ENCODE data around the gene ZC3H6.

The ZC3H6 gene

DNA sequence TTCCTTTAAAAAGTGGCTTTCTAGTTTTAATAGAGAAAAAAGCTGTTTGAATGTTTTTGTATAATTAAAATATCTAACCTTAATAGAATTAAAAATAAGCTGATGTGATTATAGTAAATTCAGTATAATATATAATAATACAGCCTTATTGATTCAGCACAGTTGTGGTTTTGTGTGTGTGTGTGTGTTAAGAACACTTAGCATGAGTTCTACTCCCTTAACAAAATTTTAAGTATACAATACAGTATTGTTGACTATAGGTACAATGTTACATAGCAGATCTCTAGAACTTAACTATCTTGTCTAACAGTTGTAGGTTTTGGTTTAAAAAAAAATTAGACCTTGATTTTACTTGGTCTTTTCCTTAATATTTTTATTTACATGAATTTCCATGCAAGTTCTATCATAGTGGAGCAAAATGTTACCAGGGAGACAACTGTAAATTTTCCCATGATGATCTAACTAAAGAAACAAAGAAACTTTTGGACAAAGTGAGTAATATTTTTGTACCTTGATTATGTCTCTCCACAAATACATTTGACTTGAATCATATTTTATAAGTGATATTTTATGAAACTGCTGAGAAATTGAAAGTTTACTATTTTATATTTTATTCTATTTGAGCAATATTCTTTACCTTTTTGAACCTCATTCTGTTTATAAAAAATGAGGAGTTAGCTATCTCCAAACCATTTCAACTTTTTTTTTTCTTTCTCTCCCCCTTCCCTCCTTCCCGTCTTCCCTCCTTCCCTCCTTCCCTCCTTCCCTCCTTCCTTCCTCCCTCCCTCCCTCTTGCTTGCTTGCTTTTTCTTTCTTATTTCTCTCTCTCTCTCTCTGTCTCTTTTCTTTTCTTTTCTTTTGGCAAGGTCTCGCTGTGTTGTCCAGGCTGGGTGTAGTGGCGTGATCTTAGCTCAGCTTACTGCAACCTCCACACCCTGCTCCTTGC is 46.3 kb downstream of the ZC3H6 start:
- TF ChIP-seq SIN3A (IDR thresholded peaks at IDR 0.05; ENCODE audit: borderline replicate concordance, insufficient read depth, low read length): no peak
- TF ChIP-seq, protein P1, sequence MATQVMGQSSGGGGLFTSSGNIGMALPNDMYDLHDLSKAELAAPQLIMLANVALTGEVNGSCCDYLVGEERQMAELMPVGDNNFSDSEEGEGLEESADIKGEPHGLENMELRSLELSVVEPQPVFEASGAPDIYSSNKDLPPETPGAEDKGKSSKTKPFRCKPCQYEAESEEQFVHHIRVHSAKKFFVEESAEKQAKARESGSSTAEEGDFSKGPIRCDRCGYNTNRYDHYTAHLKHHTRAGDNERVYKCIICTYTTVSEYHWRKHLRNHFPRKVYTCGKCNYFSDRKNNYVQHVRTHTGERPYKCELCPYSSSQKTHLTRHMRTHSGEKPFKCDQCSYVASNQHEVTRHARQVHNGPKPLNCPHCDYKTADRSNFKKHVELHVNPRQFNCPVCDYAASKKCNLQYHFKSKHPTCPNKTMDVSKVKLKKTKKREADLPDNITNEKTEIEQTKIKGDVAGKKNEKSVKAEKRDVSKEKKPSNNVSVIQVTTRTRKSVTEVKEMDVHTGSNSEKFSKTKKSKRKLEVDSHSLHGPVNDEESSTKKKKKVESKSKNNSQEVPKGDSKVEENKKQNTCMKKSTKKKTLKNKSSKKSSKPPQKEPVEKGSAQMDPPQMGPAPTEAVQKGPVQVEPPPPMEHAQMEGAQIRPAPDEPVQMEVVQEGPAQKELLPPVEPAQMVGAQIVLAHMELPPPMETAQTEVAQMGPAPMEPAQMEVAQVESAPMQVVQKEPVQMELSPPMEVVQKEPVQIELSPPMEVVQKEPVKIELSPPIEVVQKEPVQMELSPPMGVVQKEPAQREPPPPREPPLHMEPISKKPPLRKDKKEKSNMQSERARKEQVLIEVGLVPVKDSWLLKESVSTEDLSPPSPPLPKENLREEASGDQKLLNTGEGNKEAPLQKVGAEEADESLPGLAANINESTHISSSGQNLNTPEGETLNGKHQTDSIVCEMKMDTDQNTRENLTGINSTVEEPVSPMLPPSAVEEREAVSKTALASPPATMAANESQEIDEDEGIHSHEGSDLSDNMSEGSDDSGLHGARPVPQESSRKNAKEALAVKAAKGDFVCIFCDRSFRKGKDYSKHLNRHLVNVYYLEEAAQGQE (IDR thresholded peaks at IDR 0.05; ENCODE audit: insufficient read depth in 1 of 2, low read depth in 2 of 2, low read length in 2 of 2): no peak
- no peak for TF ChIP-seq TAF1 (IDR thresholded peaks at IDR 0.05; ENCODE audit: borderline replicate concordance, insufficient read depth, low read length)
- TF ChIP-seq POLR2AphosphoS5 (IDR thresholded peaks at IDR 0.05; ENCODE audit: low read depth, low read length): no peak
- no peak for TF ChIP-seq FOXP2 (optimal IDR thresholded peaks at IDR 0.05; ENCODE audit: borderline replicate concordance, extremely low read depth, extremely low read length, insufficient read depth)

DNA sequence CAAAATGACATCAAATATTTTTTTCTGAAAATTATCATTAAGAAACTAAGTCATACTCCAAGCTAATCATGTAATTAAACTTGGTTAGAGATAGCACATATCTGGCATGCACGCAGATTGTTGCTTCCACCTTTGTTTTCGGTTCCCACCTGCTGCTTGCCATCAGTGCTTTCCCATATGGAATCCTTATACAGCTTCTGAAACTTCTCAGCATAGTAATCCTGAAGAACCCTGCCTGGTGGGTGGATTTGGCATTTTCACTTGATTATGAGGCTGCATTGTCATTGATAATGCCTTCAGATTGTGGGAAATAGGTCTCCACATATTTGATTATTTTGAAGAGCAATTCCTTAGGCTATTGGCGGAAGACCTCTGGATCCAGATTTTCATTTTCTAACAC is 47.5 kb downstream of the ZC3H6 start:
- no peak for TF ChIP-seq POLR2AphosphoS5 (IDR thresholded peaks at IDR 0.05; ENCODE audit: low read depth, low read length)
- no peak for TF ChIP-seq TAF1 (IDR thresholded peaks at IDR 0.05; ENCODE audit: borderline replicate concordance, insufficient read depth, low read length)
- TF ChIP-seq SIN3A (IDR thresholded peaks at IDR 0.05; ENCODE audit: borderline replicate concordance, insufficient read depth, low read length): no peak
- TF ChIP-seq FOXP2 (optimal IDR thresholded peaks at IDR 0.05; ENCODE audit: borderline replicate concordance, extremely low read depth, extremely low read length, insufficient read depth): no peak
- TF ChIP-seq, protein P1 (IDR thresholded peaks at IDR 0.05; ENCODE audit: insufficient read depth in 1 of 2, low read depth in 2 of 2, low read length in 2 of 2): no peak

DNA sequence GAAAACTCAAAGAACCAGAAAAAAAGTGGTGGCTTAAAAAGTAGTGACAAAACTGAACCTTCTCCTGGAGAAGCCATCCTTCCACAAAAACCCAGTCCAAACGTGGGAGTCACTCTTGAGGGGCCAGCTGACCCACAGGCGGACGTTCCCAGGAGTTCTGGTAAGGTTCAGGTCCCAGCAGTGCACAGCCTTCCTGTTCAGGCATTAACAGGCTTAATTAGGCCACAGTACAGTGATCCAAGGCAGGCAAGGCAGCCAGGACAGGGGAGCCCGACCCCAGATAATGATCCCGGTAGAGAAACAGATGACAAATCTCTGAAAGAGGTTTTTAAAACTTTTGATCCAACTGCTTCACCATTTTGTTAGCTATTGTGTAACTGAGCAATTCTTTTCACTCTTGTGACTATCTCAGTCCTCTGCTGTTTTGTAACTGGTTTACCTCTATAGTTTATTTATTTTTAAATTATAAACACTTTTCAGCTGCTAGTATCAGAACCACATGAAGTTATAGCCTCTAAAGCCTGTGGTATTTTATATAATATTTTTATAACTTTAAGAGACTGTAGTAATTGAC is 56.8 kb downstream of the ZC3H6 start:
- no peak for TF ChIP-seq TAF1 (IDR thresholded peaks at IDR 0.05; ENCODE audit: borderline replicate concordance, insufficient read depth, low read length)
- TF ChIP-seq SIN3A (IDR thresholded peaks at IDR 0.05; ENCODE audit: borderline replicate concordance, insufficient read depth, low read length): no peak
- no peak for TF ChIP-seq FOXP2 (optimal IDR thresholded peaks at IDR 0.05; ENCODE audit: borderline replicate concordance, extremely low read depth, extremely low read length, insufficient read depth)
- TF ChIP-seq, protein P1 (IDR thresholded peaks at IDR 0.05; ENCODE audit: insufficient read depth in 1 of 2, low read depth in 2 of 2, low read length in 2 of 2): no peak
- TF ChIP-seq POLR2AphosphoS5 (IDR thresholded peaks at IDR 0.05; ENCODE audit: low read depth, low read length): no peak

DNA sequence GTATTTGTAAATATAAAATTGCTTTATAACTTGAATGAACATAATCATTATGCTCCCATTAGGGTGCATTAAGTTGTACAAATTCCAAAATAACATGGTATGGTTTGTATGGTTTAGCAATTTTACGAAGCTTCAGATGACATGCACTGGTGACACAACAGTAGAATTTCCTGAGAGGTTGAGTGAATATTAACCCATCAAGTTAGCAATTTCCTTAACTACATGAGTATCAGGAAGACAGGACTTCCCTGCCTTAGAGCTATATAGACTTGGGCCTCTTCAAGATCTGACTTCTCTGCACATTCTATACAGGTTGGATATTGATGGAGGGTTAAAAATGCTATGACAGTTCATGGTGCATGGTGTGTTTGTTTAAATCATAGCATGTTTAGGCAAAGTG is 60.2 kb downstream of the ZC3H6 start:
- TF ChIP-seq, protein P1 (IDR thresholded peaks at IDR 0.05; ENCODE audit: insufficient read depth in 1 of 2, low read depth in 2 of 2, low read length in 2 of 2): no peak
- no peak for TF ChIP-seq TAF1 (IDR thresholded peaks at IDR 0.05; ENCODE audit: borderline replicate concordance, insufficient read depth, low read length)
- TF ChIP-seq POLR2AphosphoS5 (IDR thresholded peaks at IDR 0.05; ENCODE audit: low read depth, low read length): no peak
- no peak for TF ChIP-seq SIN3A (IDR thresholded peaks at IDR 0.05; ENCODE audit: borderline replicate concordance, insufficient read depth, low read length)
- TF ChIP-seq FOXP2 (optimal IDR thresholded peaks at IDR 0.05; ENCODE audit: borderline replicate concordance, extremely low read depth, extremely low read length, insufficient read depth): no peak

Data from PFSK-1 (cell line).